ENCODE results near the gene NT5E. TPM values are rescaled to one million over a fixed set of nuclear protein-coding genes. Genes with fewer than 3 reads are reported as not detected.
"Not testable (repeated sequence)": the region's sequence is repeated elsewhere in the genome, so short reads cannot be mapped to it uniquely, and the experiment has no call there.

The NT5E gene
- total and polyA plus RNA-seq, 4 donors: 13.5 to 51.5 (median 34.1) TPM

GRCh38 chr6:85516168-85516567 lies 66.3 kb downstream of the NT5E start:
- no peaks in the 10 kb centered on the region for H3K9me3 ChIP-seq (ENCODE audit: control insufficient read depth in 4 of 4, low read length in 3 of 4)
- peaks cover 0 to 2% (median 0%) of the 10 kb centered on the region in 4 donors for H3K4me1 ChIP-seq (ENCODE audit: control insufficient read depth in 4 of 4, insufficient read depth in 4 of 4, low read length in 3 of 4)
- H3K9ac ChIP-seq (ENCODE audit: low read depth in 1 of 2, low read length in 2 of 2): no peak overlapping the region
- no peak for DNase-seq (ENCODE audit: low spot score)
- H3K27me3 ChIP-seq (ENCODE audit: control insufficient read depth in 4 of 4, insufficient read depth in 4 of 4, low read length in 3 of 4): no peaks in the 10 kb centered on the region
- no peak overlapping the region for H3K4me3 ChIP-seq (ENCODE audit: low read depth in 1 of 3, low read length in 3 of 3)
- no peak for TF ChIP-seq RAD21 (IDR thresholded peaks at IDR 0.05)
- peak; percentile 15 to 18 for TF ChIP-seq RXRA (IDR thresholded peaks at IDR 0.05)
- TF ChIP-seq JUND (IDR thresholded peaks at IDR 0.05): peak in 1 of 2 donors; percentile 14
- TF ChIP-seq HNF4A (conservative IDR thresholded peaks at IDR 0.05): peak; percentile 50 to 58
- no peak for TF ChIP-seq SP1 (IDR thresholded peaks at IDR 0.05)
- H3K36me3 ChIP-seq (ENCODE audit: control insufficient read depth in 4 of 4, insufficient read depth in 3 of 4, low read depth in 1 of 4, low read length in 3 of 4): peaks cover 9 to 20% (median 19%) of the 10 kb centered on the region in 4 donors
- H3K27ac ChIP-seq (ENCODE audit: low read depth in 1 of 2, low read length in 2 of 2): no peak overlapping the region

- 89% methylated on average over 2 of the region's 2 CpGs for WGBS
- not testable (repeated sequence) for H3K9me3 ChIP-seq (ENCODE audit: control insufficient read depth in 4 of 4, low read length in 3 of 4); H3K9ac ChIP-seq (ENCODE audit: low read depth in 1 of 2, low read length in 2 of 2); H3K27me3 ChIP-seq (ENCODE audit: control insufficient read depth in 4 of 4, insufficient read depth in 4 of 4, low read length in 3 of 4); H3K27ac ChIP-seq (ENCODE audit: low read depth in 1 of 2, low read length in 2 of 2); H3K4me1 ChIP-seq (ENCODE audit: control insufficient read depth in 4 of 4, insufficient read depth in 4 of 4, low read length in 3 of 4); DNase-seq (ENCODE audit: low spot score); H3K4me3 ChIP-seq (ENCODE audit: low read depth in 1 of 3, low read length in 3 of 3)
- peaks cover 0 to 17% (median 9%) of the 10 kb centered on the region in 4 donors for H3K36me3 ChIP-seq (ENCODE audit: control insufficient read depth in 4 of 4, insufficient read depth in 3 of 4, low read depth in 1 of 4, low read length in 3 of 4)
Observed at GRCh38 chr6:85524281-85524680, 74.4 kb downstream of the NT5E start.

- peak; percentile 34 for TF ChIP-seq CTCF (IDR thresholded peaks at IDR 0.05; ENCODE audit: low read depth, low read length, missing input control)
- TF ChIP-seq REST (IDR thresholded peaks at IDR 0.05): no peak
- TF ChIP-seq SP1 (IDR thresholded peaks at IDR 0.05): no peak
- no peak for TF ChIP-seq GABPA (IDR thresholded peaks at IDR 0.05 in 1 of 2, conservative IDR thresholded peaks at IDR 0.05 in 1 of 2)
- no peak for TF ChIP-seq RXRA (IDR thresholded peaks at IDR 0.05)
- no peak for TF ChIP-seq ZBTB33 (IDR thresholded peaks at IDR 0.05)
- TF ChIP-seq RAD21 (IDR thresholded peaks at IDR 0.05): peak; percentile 34 to 53
- no peak for TF ChIP-seq HNF4G (IDR thresholded peaks at IDR 0.05)
- no peak for TF ChIP-seq YY1 (IDR thresholded peaks at IDR 0.05)
- no peak for TF ChIP-seq MAX (IDR thresholded peaks at IDR 0.05)
- no peak for TF ChIP-seq JUND (IDR thresholded peaks at IDR 0.05)
- 48% methylated on average over 2 of the region's 2 CpGs for WGBS
- Histone ChIP-seq H3K9ac (ENCODE audit: low read depth in 1 of 2, low read length in 2 of 2) (peak overlapping the region in 1 of 2 donors; percentile 7), H3K36me3 (ENCODE audit: control insufficient read depth in 4 of 4, insufficient read depth in 3 of 4, low read depth in 1 of 4, low read length in 3 of 4) (peaks cover 1 to 20% (median 18%) of the 10 kb centered on the region in 4 donors), H3K4me3 (ENCODE audit: low read depth in 1 of 3, low read length in 3 of 3) (no peak overlapping the region), H3K27me3 (ENCODE audit: control insufficient read depth in 4 of 4, insufficient read depth in 4 of 4, low read length in 3 of 4) (no peaks in the 10 kb centered on the region), H3K9me3 (ENCODE audit: control insufficient read depth in 4 of 4, low read length in 3 of 4) (no peaks in the 10 kb centered on the region), H3K4me1 (ENCODE audit: control insufficient read depth in 4 of 4, insufficient read depth in 4 of 4, low read length in 3 of 4) (no peaks in the 10 kb centered on the region), H3K27ac (ENCODE audit: low read depth in 1 of 2, low read length in 2 of 2) (no peak overlapping the region)
- DNase-seq (ENCODE audit: low spot score): no peak
Observed at GRCh38 chr6:85537055-85537494, 87.2 kb downstream of the NT5E start.
